ENCODE results near the gene OTOA. TPM values are rescaled to one million over a fixed set of nuclear protein-coding genes. Genes with fewer than 3 reads are reported as not detected.
A peak's percentile ranks its signal among the peaks of the same experiment; 100 is the strongest.
"Not testable (repeated sequence)": the region's sequence is repeated elsewhere in the genome, so short reads cannot be mapped to it uniquely, and the experiment has no call there.

The OTOA gene
- polyA plus RNA-seq, 1 experiment = not detected

DNA sequence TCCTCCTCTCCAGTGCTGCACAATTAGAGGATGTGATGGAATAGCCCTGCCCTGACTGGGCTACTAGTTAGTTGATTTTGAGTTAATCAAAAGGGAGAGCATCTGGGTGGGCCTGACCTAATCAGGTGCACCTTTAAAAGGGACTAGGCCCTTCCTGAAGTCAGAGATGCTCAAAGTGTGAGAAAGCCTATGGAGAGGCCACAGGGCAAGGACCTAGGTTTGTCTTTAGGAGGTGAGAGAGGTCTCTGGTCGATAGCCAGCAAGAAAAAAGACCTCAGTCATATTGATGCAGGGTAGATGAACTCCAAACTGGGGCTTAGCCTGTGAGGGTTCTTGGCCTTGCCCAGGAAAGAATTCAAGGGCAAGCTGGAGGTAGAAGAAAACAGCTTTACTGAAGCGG, 104.5 kb downstream of the OTOA start:
- DNase-seq (ENCODE audit: low read depth, low spot score); H3K27ac ChIP-seq (ENCODE audit: low read depth, low read length); POLR2A ChIA-PET; CTCF ChIA-PET; H3K27me3 ChIP-seq (ENCODE audit: control insufficient read depth, insufficient read depth, low read length); H3K9me3 ChIP-seq (ENCODE audit: control insufficient read depth, insufficient read depth, low read length); H3K4me3 ChIP-seq (ENCODE audit: low read depth, low read length): not testable (repeated sequence)

DNA sequence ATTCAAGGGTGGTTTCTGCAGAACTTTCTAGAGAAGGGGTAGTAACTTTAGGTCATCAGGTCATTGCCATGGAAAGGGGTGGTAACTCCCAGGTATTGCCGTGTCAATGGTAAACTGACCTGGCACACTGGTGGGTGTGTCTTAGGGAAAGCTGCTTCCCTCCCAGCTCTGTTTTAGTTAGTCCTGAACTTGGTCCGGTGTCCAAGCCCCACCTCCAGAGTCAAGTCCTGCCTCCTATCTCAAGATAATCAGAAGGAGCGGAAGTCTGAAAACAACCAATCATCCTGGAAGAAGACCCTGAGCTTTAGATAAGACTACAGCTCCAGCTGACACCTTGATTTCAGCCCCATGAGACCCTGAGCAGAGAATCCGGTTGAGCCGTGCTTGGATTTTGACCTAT, 105.0 kb downstream of the OTOA start:
- DNase-seq (ENCODE audit: low read depth, low spot score); H3K27me3 ChIP-seq (ENCODE audit: control insufficient read depth, insufficient read depth, low read length); H3K27ac ChIP-seq (ENCODE audit: low read depth, low read length); POLR2A ChIA-PET; H3K9me3 ChIP-seq (ENCODE audit: control insufficient read depth, insufficient read depth, low read length); CTCF ChIA-PET; H3K4me3 ChIP-seq (ENCODE audit: low read depth, low read length): not testable (repeated sequence)

DNA sequence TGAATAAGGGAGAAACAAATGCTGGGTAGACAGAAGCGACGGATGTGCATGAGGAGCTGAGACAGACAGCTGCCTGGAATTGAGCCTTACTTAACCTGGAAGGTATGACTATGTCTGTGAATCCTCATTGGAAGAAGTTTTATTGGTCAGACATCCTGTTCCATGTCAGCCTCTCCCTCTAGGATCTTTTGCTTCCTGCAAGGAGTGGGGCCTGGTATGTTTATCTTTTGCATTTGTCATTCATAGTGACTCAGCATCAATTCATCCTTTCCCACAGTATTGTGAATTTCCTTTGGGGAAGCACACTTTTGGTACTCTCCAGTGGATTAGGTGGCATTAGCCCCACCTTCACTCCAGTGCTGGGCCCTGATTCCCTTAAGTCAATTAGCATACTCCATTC, 105.5 kb downstream of the OTOA start:
- H3K9me3 ChIP-seq (ENCODE audit: control insufficient read depth, insufficient read depth, low read length); H3K27me3 ChIP-seq (ENCODE audit: control insufficient read depth, insufficient read depth, low read length); POLR2A ChIA-PET; CTCF ChIA-PET; H3K4me3 ChIP-seq (ENCODE audit: low read depth, low read length): not testable (repeated sequence)
- DNase-seq (ENCODE audit: low read depth, low spot score) = peak; percentile 41
- H3K27ac ChIP-seq (ENCODE audit: low read depth, low read length) = peak overlapping the region; percentile 65

- CTCF ChIA-PET; H3K27me3 ChIP-seq (ENCODE audit: control insufficient read depth, insufficient read depth, low read length); H3K4me3 ChIP-seq (ENCODE audit: low read depth, low read length); POLR2A ChIA-PET; DNase-seq (ENCODE audit: low read depth, low spot score); H3K27ac ChIP-seq (ENCODE audit: low read depth, low read length); H3K9me3 ChIP-seq (ENCODE audit: control insufficient read depth, insufficient read depth, low read length): not testable (repeated sequence)
Measured at GRCh38 chr16:21770584-21770983, 106.8 kb downstream of the OTOA start.

DNA sequence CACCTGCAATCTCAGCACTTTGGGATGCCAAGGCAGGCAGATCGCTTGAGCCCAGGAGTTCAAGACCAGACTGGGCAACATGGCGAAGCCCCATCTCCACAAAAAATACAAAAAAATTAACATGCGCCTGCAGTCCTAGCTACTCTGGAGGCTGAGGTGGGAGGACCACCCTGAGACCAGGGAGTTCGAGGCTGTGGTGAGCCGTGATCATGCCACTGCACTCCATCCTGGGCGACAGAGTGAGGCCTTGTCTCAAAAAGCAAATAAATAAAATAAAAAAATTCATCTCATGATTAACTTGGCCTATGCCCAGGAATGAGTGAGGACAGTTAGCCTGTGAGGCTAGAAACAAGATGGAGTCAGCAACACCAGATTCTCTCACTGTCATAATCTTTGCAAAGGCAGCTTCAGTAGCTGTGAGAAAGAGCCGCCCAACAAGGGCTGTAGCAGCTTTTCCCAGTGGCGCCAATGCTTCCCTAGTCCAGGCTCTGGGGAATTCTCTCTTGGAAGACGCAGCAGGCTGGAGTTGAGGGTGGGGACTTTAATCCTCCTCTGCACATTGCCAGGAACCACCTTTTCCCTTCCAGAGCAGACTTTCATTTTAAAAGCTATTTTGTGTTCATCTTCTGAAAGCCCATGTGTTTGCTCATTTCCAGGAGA, 108.9 kb downstream of the OTOA start:
- POLR2A ChIA-PET; H3K27ac ChIP-seq (ENCODE audit: low read depth, low read length); H3K4me3 ChIP-seq (ENCODE audit: low read depth, low read length); H3K27me3 ChIP-seq (ENCODE audit: control insufficient read depth, insufficient read depth, low read length); CTCF ChIA-PET; H3K9me3 ChIP-seq (ENCODE audit: control insufficient read depth, insufficient read depth, low read length); DNase-seq (ENCODE audit: low read depth, low spot score): not testable (repeated sequence)

DNA sequence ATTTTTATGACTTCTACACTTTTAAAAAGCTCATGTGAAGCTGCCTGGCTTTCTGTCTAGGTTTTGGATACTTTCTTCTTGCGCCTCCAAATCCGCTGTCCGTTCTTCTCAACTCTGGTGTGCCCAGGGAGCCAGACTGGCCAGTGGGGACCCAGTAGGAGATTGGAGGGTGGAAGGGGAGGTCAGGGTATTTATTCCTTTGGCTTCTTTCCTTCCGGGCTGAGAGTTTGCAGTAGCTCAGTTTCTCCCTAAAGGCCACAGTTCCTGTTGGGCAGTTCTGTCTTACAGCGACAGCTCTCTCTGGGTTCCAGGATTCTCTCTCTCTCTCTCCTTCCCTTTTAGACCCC, 109.4 kb downstream of the OTOA start:
- H3K9me3 ChIP-seq (ENCODE audit: control insufficient read depth, insufficient read depth, low read length); CTCF ChIA-PET; POLR2A ChIA-PET; DNase-seq (ENCODE audit: low read depth, low spot score); H3K4me3 ChIP-seq (ENCODE audit: low read depth, low read length); H3K27me3 ChIP-seq (ENCODE audit: control insufficient read depth, insufficient read depth, low read length); H3K27ac ChIP-seq (ENCODE audit: low read depth, low read length): not testable (repeated sequence)

DNA sequence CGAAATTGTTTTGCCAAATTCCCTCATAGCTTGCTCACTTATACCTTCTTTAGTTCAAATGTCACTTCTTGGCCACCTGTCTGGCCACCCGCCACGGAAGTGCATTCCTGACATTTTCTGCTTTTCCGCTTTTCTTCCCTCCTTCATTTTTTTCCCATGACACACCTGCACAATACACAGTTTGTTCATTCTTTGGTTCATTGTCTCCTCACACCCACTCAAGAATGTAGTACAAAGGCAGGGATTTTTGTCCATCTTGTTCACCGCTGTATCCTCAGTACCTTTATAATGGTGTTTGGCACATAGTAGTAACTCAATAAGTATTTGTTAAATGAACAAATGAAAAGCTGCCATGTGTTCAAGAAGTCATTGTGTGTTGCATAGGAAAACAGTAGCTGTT, 116.8 kb downstream of the OTOA start:
- H3K4me3 ChIP-seq (ENCODE audit: low read depth, low read length); H3K27ac ChIP-seq (ENCODE audit: low read depth, low read length); H3K9me3 ChIP-seq (ENCODE audit: control insufficient read depth, insufficient read depth, low read length); CTCF ChIA-PET; POLR2A ChIA-PET; H3K27me3 ChIP-seq (ENCODE audit: control insufficient read depth, insufficient read depth, low read length); DNase-seq (ENCODE audit: low read depth, low spot score): not testable (repeated sequence)

GRCh38 chr16:21790506-21790905, 126.7 kb downstream of the OTOA start:
- DNase-seq (ENCODE audit: low read depth, low spot score); CTCF ChIA-PET; H3K9me3 ChIP-seq (ENCODE audit: control insufficient read depth, insufficient read depth, low read length); H3K4me3 ChIP-seq (ENCODE audit: low read depth, low read length); H3K27ac ChIP-seq (ENCODE audit: low read depth, low read length); H3K27me3 ChIP-seq (ENCODE audit: control insufficient read depth, insufficient read depth, low read length); POLR2A ChIA-PET: not testable (repeated sequence)

DNA sequence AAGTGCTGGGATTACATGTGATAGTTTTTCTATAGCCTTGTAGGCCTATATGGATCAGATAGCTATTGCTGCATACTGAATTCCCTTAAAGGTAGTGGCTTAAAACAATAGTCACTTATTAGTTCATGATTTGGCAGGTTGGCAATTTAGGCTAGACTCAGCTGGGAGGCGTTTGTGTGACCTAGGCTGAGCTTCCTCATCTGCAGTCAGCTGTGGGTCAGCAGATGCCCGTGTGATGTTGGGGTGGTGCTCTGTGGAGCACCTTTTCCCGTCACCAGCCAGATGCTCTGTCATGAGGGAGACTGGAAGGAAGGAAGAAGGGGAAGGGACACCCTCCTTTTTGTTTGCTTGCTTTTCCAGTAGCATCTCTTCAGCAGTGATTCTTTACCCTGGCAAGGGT, 129.5 kb downstream of the OTOA start:
- H3K9me3 ChIP-seq (ENCODE audit: control insufficient read depth, insufficient read depth, low read length); H3K27me3 ChIP-seq (ENCODE audit: control insufficient read depth, insufficient read depth, low read length); H3K27ac ChIP-seq (ENCODE audit: low read depth, low read length); CTCF ChIA-PET; DNase-seq (ENCODE audit: low read depth, low spot score); POLR2A ChIA-PET; H3K4me3 ChIP-seq (ENCODE audit: low read depth, low read length): not testable (repeated sequence)

- H3K27ac ChIP-seq (ENCODE audit: low read depth, low read length); H3K9me3 ChIP-seq (ENCODE audit: control insufficient read depth, insufficient read depth, low read length); DNase-seq (ENCODE audit: low read depth, low spot score); POLR2A ChIA-PET; H3K4me3 ChIP-seq (ENCODE audit: low read depth, low read length); H3K27me3 ChIP-seq (ENCODE audit: control insufficient read depth, insufficient read depth, low read length); CTCF ChIA-PET: not testable (repeated sequence)
Measured at GRCh38 chr16:21798601-21799000, 134.8 kb downstream of the OTOA start.
